Smooth muscle cell (in vitro differentiated cells): ENCODE data around the gene TSHZ2. TPM values are rescaled to one million over a fixed set of nuclear protein-coding genes. Genes with fewer than 3 reads are reported as not detected.
"Not testable (repeated sequence)": the region's sequence is repeated elsewhere in the genome, so short reads cannot be mapped to it uniquely, and the experiment has no call there.

ENCODE experiments used
- DNase-seq: peaks from one replicate; lab custom pipeline; 2025; ENCODE audit not compliant: unreplicated experiment; lab: John Stamatoyannopoulos, UW
- H2AFZ ChIP-seq: fragments of 200-600 bp; sonication (generic); 2 replicates; pipeline ENCODE4 v1.6.0; 2016; ENCODE audit warnings: antibody characterized with exemption, low read depth, mild to moderate bottlenecking
- H3F3A ChIP-seq: fragments of 200-600 bp; sonication (generic); 2 replicates; pipeline ENCODE4 v1.6.0; 2017; ENCODE audit warnings: antibody characterized with exemption, low read depth
- H3K27ac ChIP-seq: fragments of 200-600 bp; sonication (generic); 2 replicates; pipeline ENCODE4 v1.5.1; 2016; ENCODE audit warnings: low read depth, mild to moderate bottlenecking
- H3K27me3 ChIP-seq: fragments of 200-600 bp; sonication (generic); 2 replicates; pipeline ENCODE4 v1.6.1; 2016; ENCODE audit warnings: low read depth, mild to moderate bottlenecking
- H3K36me3 ChIP-seq: fragments of 200-600 bp; sonication (generic); 2 replicates; pipeline ENCODE4 v1.5.1; 2016; ENCODE audit warnings: low read depth
- H3K4me1 ChIP-seq: fragments of 200-600 bp; sonication (generic); 2 replicates; pipeline ENCODE4 v1.5.1; 2016; ENCODE audit warnings: low read depth
- H3K4me2 ChIP-seq: fragments of 200-600 bp; sonication (generic); 2 replicates; pipeline ENCODE4 v1.6.0; 2016; ENCODE audit warnings: mild to moderate bottlenecking
- H3K4me3 ChIP-seq: fragments of 200-600 bp; sonication (generic); 2 replicates; pipeline ENCODE4 v1.5.1; 2016; ENCODE audit warnings: mild to moderate bottlenecking
- H3K79me2 ChIP-seq: fragments of 200-600 bp; sonication (generic); 2 replicates; pipeline ENCODE4 v1.6.0; 2016; ENCODE audit warnings: low read depth, mild to moderate bottlenecking
- H3K9ac ChIP-seq: fragments of 200-600 bp; sonication (generic); 2 replicates; pipeline ENCODE4 v1.6.0; 2016; ENCODE audit warnings: low read depth
- H3K9me3 ChIP-seq: fragments of 200-600 bp; sonication (generic); replicated peaks from 2 replicates; pipeline ENCODE4 v1.5.1; 2016; ENCODE audit warnings: low read depth
- H4K20me1 ChIP-seq: fragments of 200-600 bp; sonication (generic); 2 replicates; pipeline ENCODE4 v1.6.0; 2016; ENCODE audit warnings: low read depth
- WGBS: methylation state at CpG from one replicate; pipeline ENCODE4 v1.1.7; 2016; ENCODE audit warnings: low lambda C conversion rate; 5-methylcytosine and 5-hydroxymethylcytosine counted together
- polyA plus RNA-seq: library from polyadenylated mRNA; unstranded; fragments of >200 nt; fragmentation: Nextera tagmentation; extraction: Ambion mirVana; gene quantifications from 2 replicates; pipeline ENCODE4 v1.2.1, GENCODE V29; 2016
- total RNA-seq: library from RNA; depleted of rRNA; stranded (reverse); fragments of >200 nt; gene quantifications from 2 replicates; pipeline ENCODE4 v1.2.3, GENCODE V29; 2014
- TF ChIP-seq, protein P1 (sequence below): fragments of 200-600 bp; sonication (generic); IDR thresholded peaks from 2 replicates; pipeline ENCODE4 v1.5.1; 2017; ENCODE audit warnings: borderline replicate concordance, mild to moderate bottlenecking, antibody characterized with exemption; ENCODE audit not compliant: insufficient read depth, poor library complexity, severe bottlenecking

The TSHZ2 gene
- total and polyA plus RNA-seq, 2 experiments from 2014 or later: 4.8 to 6.6 TPM

DNA sequence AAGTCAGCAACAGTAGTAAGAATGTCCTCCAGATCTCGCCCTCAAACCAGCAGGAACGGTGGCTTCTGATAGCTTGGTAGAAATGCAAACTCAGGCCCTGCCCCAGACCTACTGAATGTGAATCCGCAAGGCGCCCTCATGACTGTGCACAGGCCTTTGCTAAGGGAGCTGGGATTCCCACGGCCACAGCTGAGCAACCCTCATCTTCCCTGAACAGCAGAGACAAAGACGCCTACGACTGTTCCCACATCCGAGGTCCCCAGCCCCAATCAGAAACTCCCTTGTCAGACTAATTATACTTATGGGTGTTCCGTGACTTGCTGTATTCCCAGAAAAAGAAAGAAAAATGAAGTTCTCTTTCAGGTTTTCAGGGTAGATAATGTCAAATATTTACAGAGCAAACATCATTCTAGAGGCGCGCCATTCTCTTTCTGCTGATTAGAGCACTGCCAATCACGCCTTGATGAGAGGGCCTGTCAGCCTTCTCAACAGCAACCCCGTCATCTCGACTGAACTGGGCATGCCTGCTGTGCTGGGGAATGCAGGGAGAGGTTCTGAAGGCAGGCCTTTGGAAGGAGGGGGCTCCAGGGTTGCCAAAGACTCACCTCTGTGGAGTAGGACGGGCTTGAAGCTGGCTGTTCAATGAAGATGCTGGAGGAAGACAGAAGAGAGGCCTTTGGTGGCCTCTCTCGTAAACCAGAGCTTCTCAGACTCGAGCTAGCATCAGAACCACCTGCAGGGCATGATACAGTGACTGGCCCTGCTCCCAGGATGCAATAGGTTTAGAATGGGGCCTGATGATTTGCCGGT lies 541.5 kb downstream of the TSHZ2 start:
- TF ChIP-seq, protein P1, sequence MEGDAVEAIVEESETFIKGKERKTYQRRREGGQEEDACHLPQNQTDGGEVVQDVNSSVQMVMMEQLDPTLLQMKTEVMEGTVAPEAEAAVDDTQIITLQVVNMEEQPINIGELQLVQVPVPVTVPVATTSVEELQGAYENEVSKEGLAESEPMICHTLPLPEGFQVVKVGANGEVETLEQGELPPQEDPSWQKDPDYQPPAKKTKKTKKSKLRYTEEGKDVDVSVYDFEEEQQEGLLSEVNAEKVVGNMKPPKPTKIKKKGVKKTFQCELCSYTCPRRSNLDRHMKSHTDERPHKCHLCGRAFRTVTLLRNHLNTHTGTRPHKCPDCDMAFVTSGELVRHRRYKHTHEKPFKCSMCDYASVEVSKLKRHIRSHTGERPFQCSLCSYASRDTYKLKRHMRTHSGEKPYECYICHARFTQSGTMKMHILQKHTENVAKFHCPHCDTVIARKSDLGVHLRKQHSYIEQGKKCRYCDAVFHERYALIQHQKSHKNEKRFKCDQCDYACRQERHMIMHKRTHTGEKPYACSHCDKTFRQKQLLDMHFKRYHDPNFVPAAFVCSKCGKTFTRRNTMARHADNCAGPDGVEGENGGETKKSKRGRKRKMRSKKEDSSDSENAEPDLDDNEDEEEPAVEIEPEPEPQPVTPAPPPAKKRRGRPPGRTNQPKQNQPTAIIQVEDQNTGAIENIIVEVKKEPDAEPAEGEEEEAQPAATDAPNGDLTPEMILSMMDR: no peak
- H2AFZ ChIP-seq: no peak overlapping the region
- H3K9me3 ChIP-seq: no peaks in the 10 kb centered on the region
- no peaks in the 10 kb centered on the region for H3K79me2 ChIP-seq
- H3K27ac ChIP-seq: no peak overlapping the region
- no peak overlapping the region for H3K4me2 ChIP-seq
- 85% methylated on average over 18 of the region's 18 CpGs for WGBS
- no peak for DNase-seq
- H3F3A ChIP-seq: no peaks in the 10 kb centered on the region
- no peak overlapping the region for H3K4me3 ChIP-seq
- H3K27me3 ChIP-seq: no peaks in the 10 kb centered on the region
- H3K36me3 ChIP-seq: no peaks in the 10 kb centered on the region
- no peak overlapping the region for H3K9ac ChIP-seq
- no peaks in the 10 kb centered on the region for H4K20me1 ChIP-seq
- no peaks in the 10 kb centered on the region for H3K4me1 ChIP-seq

DNA sequence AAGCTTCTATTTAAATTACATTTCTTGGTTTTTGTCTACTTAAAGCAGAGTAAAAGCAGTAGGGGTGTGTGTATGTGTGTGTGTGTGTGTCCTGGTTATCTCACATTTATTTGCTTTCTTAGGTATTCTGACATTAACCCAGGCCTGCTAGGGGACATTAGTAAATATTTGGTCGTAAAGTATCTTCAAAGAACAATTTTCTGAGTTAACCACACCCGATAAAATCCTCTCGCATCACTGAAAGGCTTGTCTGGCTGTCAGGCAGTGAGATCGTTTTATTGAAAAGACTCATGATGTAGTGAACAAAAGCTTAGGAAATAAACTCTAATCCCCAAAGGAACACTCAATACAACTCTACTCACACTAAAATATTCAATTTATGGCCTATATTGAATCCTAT lies 543.6 kb downstream of the TSHZ2 start:
- DNase-seq: no peak
- H3K27ac ChIP-seq: no peak overlapping the region
- WGBS: 78% methylated on average over 4 of the region's 4 CpGs

DNA sequence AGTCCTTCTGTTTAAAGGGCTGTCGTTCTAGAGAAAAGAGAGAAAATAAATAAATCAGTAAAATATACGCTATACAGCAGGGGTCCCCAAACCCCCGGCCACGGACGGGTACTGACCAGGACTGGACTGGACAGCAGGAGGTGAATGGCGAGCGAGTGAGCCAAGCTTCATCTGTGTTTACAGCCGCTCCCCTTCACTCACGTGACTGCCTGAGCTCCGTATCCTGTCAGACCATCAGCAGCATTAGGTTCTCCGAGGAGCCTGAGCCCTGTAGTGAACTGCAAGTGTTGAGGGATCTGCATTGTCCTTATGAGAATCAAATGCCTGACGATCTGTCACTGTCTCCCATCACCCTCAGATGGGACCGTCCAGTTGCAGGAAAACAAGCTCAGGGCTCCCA lies 545.0 kb downstream of the TSHZ2 start:
- Histone ChIP-seq H3K9me3 (no peaks in the 10 kb centered on the region), H4K20me1 (no peaks in the 10 kb centered on the region), H3K27ac (no peak overlapping the region), H3K4me1 (no peaks in the 10 kb centered on the region), H2AFZ (no peak overlapping the region), H3K9ac (no peak overlapping the region), H3K79me2 (no peaks in the 10 kb centered on the region), H3K27me3 (no peaks in the 10 kb centered on the region), H3K36me3 (no peaks in the 10 kb centered on the region), H3K4me3 (no peak overlapping the region), H3F3A (no peaks in the 10 kb centered on the region), H3K4me2 (no peak overlapping the region)
- DNase-seq: no peak
- TF ChIP-seq, protein P1: no peak
- 89% methylated on average over 13 of the region's 13 CpGs for WGBS

More for the DNA sequence above, 543.6 kb downstream of the TSHZ2 start:
- no peaks in the 10 kb centered on the region for H4K20me1 ChIP-seq
- no peaks in the 10 kb centered on the region for H3K27me3 ChIP-seq
- H3K36me3 ChIP-seq: no peaks in the 10 kb centered on the region
- no peak overlapping the region for H3K4me3 ChIP-seq
- H3F3A ChIP-seq: no peaks in the 10 kb centered on the region
- no peak overlapping the region for H2AFZ ChIP-seq
- no peaks in the 10 kb centered on the region for H3K79me2 ChIP-seq
- no peak overlapping the region for H3K9ac ChIP-seq
- H3K4me1 ChIP-seq: no peaks in the 10 kb centered on the region
- no peak overlapping the region for H3K4me2 ChIP-seq
- no peaks in the 10 kb centered on the region for H3K9me3 ChIP-seq
- TF ChIP-seq, protein P1: no peak

DNA sequence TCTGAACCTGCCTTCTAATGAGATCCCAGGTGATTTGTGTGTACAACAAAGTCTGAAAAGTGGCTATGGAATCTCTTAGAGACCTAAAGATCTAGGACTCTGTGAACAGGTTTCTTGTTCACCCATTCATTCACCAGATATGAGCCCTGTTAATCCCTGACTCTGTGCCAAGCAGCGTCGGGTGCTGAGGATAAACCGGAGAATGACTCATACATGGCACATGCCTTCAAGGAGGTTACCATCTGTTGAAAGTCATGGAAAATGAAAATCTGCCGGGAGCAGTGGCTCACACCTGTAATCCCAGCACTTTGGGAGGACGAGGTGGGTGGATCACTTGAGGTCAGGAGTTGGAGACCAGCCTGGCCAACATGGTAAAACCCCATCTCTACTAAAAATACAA lies 549.3 kb downstream of the TSHZ2 start:
- H3K4me2 ChIP-seq, H3K27ac ChIP-seq, H3K4me3 ChIP-seq, H2AFZ ChIP-seq, H3K9me3 ChIP-seq, H3F3A ChIP-seq, H3K79me2 ChIP-seq, H4K20me1 ChIP-seq, H3K27me3 ChIP-seq, H3K4me1 ChIP-seq, DNase-seq, H3K36me3 ChIP-seq, H3K9ac ChIP-seq: not testable (repeated sequence)
- 47% methylated on average over 5 of the region's 5 CpGs for WGBS
